ENCODE data around the gene EPHB1.

EPHB1 gene

DNA sequence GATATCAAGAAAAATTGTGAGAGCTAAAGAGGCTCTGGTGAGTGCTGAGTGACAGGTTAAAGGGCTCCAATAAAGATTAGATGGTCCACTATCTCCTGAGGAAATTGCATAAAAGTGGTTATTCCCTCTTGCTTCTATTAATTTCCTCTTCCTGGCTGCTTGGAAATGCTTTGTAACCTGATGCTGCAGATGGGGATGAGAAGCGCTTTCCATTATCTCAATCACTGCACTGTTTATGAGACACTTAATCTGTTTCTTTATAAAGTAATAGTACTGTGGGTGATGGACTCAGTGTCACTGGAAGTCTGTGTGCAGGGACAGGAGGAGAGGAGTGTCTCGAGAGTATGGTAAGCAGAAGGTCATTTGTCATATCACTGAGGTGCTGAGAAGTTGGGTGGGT, 305.3 kb downstream of the EPHB1 start:
- TF ChIP-seq, protein P1, sequence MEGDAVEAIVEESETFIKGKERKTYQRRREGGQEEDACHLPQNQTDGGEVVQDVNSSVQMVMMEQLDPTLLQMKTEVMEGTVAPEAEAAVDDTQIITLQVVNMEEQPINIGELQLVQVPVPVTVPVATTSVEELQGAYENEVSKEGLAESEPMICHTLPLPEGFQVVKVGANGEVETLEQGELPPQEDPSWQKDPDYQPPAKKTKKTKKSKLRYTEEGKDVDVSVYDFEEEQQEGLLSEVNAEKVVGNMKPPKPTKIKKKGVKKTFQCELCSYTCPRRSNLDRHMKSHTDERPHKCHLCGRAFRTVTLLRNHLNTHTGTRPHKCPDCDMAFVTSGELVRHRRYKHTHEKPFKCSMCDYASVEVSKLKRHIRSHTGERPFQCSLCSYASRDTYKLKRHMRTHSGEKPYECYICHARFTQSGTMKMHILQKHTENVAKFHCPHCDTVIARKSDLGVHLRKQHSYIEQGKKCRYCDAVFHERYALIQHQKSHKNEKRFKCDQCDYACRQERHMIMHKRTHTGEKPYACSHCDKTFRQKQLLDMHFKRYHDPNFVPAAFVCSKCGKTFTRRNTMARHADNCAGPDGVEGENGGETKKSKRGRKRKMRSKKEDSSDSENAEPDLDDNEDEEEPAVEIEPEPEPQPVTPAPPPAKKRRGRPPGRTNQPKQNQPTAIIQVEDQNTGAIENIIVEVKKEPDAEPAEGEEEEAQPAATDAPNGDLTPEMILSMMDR (IDR thresholded peaks at IDR 0.05) = no peak

DNA sequence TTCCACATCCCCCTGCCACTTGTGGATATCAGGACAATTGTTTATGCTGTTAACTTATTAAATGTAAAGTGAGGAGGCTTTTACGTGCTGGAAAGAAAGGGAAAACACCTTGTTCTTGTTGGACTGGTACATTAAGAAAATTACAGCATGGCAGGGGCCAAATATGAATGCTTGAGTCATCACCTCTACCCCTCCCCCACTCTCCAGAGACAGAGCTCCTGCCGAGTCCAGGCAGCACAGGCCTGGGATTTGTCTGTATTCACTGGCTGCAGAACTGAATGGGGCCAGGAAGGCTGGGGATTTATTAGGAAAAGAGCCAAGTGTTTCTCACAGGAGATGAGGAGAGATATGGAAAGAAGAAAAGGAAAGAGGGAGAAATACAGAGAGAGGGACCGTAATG, 308.9 kb downstream of the EPHB1 start:
- TF ChIP-seq, protein P1 (IDR thresholded peaks at IDR 0.05) = no peak

DNA sequence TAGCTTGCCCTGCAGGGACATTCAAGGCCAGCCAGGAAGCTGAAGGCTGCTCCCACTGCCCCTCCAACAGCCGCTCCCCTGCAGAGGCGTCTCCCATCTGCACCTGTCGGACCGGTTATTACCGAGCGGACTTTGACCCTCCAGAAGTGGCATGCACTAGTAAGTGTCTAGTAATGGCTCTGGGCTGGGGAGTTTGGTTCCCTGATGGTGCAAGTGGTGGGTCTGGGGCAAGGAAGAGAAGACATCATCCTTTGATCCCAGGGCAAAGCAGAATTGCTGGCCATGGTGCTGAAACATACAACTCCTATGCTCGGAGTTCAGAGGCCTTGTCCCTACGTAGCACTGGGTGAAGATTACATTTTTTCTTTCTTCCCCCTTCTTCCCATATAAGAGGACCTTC, 311.4 kb downstream of the EPHB1 start:
- TF ChIP-seq, protein P1 (IDR thresholded peaks at IDR 0.05) = no peak

DNA sequence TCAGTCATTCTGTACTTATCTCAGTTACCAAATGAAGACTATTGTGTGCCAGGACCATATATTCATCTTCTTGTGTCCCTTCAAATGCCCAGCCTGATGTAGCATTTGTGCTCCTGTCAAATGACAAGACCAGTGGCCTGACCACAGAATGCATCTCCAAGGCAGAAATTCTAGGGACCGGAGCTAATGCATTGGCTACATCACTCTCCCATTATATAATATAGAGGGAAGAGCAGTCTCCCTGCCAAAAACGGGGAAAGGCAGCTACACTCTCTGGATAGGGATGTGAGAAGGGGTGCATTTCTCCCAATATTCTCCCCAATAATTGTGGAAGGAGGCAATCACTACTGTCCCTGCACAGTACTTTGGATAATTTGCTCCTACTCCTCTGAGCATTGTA, 312.0 kb downstream of the EPHB1 start:
- TF ChIP-seq, protein P1 (IDR thresholded peaks at IDR 0.05) = no peak

DNA sequence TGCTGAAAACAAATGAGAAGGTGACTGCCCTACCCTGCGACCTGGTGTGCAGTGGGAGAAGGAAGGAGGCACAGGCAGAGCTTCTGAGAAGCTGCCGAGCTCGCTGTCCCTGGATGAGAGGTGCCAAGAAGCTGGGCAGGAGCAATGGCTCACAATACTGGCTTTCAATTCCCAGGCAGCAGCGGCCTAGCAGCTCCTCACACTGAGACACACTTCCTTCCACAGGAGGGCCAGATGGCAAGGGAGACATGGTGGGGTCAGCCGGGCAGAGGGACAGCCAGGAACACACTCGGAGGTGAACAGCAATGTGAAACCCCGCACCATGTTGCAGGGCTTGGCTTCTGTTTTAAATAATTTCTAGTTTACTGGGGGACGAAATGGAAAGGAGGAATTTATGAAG, 314.6 kb downstream of the EPHB1 start:
- TF ChIP-seq, protein P1 (IDR thresholded peaks at IDR 0.05) = no peak

DNA sequence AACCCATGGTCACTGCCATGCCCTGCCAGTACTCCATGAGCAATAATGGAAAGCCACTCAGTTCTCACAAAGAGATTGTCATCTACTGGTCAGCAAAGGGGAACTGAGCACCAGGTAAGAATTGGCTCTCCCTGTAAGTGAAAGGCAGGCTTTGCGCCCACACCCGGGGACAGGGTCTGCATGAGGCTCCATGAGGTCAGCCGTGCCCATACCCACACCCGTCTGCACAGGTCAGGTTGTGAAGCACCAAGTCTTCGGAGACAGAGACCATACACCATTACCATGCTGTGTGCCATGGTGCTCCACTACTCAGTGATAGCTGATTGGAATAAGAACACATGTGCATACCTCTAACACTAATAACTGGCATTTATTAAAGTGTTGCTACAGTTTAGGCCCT, 322.9 kb downstream of the EPHB1 start:
- TF ChIP-seq, protein P1 (IDR thresholded peaks at IDR 0.05) = no peak

DNA sequence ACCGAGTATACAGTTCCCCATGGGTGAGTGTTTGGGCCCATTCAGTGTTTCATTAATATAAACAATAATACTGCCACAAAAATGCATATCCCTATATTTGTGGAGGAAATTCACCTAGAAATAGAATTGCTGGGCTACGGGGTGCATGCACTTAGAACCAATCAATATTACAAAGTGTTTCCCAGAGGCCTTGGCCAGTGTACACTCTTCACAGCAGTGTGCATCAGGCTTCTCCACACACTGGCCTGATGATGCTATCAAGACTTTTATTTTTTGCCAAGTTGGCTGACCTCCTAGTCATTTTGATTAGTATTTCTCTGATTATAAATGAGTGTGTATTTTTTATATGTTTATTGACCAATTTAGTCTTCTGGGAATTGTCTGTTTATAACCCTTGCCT, 323.7 kb downstream of the EPHB1 start:
- TF ChIP-seq, protein P1 (IDR thresholded peaks at IDR 0.05) = no peak

DNA sequence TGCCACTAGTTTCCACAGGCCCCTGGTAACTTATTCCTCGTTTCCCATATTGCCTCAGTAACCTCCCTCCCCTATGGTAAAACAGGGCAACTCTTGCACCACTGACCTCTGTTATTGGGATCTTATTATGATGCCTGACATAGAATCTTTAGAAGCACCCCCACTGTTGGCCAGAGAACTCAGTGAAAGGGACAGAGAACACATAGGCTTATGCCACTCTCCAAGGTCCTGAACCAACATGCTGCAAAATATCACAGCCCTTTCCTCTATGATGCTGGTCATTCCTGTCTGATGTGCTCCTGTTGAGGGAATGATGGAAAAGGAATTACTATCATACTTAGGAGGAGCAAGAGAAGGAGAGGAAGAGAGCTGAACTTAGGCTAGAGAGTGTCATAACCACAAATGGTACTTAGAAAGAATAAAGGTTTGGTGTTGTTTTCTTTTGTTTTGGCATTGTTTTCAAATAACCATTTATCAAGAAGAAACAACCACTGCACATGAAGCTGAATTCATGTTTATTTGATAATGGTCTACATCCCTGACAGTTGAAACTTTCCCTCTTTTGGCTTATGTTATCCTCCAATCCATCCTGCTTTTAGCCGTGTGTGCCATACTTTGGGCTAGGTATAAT, 330.2 kb downstream of the EPHB1 start:
- TF ChIP-seq, protein P1 (IDR thresholded peaks at IDR 0.05) = no peak
